ENCODE results near the gene WTIP.
"Not testable (repeated sequence)": the region's sequence is repeated elsewhere in the genome, so short reads cannot be mapped to it uniquely, and the experiment has no call there.

WTIP gene

DNA sequence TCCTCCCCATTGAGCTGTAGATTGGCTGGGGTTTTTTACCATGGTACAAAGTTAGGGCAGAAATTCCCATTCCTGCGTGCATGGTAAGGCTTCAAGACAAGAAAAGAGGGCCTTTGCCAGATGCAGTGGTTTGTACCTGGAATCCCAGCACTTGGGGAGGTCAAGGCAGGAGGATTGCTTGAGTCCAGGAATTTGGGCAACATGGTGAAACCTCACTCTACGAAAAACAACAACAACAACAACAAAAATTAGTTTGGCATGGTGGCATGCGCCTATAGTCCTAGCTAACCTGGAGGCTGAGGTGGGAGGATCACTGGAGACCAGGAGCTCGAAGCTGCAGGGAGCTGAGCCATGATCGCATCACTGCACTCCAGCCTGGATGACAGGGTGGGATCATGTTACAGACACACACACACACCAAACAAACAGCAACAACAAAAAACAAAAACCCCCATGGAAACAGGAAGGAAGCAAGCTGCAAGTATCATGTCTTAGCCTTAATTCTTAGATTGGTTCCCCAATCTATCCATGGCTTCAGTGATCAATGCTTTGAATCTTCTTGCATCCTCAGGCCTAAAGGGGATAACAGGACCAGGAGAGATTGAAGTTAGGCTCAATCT is 5.5 kb upstream of the WTIP start:
- H3K27ac ChIP-seq (ENCODE audit: low read depth, low read length, poor library complexity, severe bottlenecking) = no peak overlapping the region
- H3F3A ChIP-seq (ENCODE audit: insufficient read depth, low read length) = no peaks in the 10 kb centered on the region
- no peaks in the 10 kb centered on the region for H3K9me2 ChIP-seq (ENCODE audit: low read depth, low read length)
- no peak overlapping the region for H3K4me3 ChIP-seq (ENCODE audit: low read depth, low read length, poor library complexity, severe bottlenecking)
- H3K27me3 ChIP-seq (ENCODE audit: insufficient read depth, low read length) = no peaks in the 10 kb centered on the region
- H3K79me2 ChIP-seq (ENCODE audit: insufficient read depth, low read length) = no peaks in the 10 kb centered on the region
- H3K4me1 ChIP-seq (ENCODE audit: insufficient read depth, low read length, severe bottlenecking) = no peaks in the 10 kb centered on the region
- H3K36me3 ChIP-seq (ENCODE audit: insufficient read depth, low read length) = peaks cover 32% of the 10 kb centered on the region
- H2AFZ ChIP-seq (ENCODE audit: low read length) = no peak overlapping the region
- TF ChIP-seq, protein P1, sequence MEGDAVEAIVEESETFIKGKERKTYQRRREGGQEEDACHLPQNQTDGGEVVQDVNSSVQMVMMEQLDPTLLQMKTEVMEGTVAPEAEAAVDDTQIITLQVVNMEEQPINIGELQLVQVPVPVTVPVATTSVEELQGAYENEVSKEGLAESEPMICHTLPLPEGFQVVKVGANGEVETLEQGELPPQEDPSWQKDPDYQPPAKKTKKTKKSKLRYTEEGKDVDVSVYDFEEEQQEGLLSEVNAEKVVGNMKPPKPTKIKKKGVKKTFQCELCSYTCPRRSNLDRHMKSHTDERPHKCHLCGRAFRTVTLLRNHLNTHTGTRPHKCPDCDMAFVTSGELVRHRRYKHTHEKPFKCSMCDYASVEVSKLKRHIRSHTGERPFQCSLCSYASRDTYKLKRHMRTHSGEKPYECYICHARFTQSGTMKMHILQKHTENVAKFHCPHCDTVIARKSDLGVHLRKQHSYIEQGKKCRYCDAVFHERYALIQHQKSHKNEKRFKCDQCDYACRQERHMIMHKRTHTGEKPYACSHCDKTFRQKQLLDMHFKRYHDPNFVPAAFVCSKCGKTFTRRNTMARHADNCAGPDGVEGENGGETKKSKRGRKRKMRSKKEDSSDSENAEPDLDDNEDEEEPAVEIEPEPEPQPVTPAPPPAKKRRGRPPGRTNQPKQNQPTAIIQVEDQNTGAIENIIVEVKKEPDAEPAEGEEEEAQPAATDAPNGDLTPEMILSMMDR (IDR thresholded peaks at IDR 0.05; ENCODE audit: low read length) = no peak
- TF ChIP-seq EZH2 (IDR thresholded peaks at IDR 0.05; ENCODE audit: borderline replicate concordance, low read length) = no peak
- no peak overlapping the region for H3K4me2 ChIP-seq (ENCODE audit: low read length)
- no peak overlapping the region for H3K9ac ChIP-seq (ENCODE audit: low read length)
- H4K20me1 ChIP-seq (ENCODE audit: insufficient read depth, low read length) = no peaks in the 10 kb centered on the region
- no peaks in the 10 kb centered on the region for H3K9me3 ChIP-seq (ENCODE audit: low read length)

DNA sequence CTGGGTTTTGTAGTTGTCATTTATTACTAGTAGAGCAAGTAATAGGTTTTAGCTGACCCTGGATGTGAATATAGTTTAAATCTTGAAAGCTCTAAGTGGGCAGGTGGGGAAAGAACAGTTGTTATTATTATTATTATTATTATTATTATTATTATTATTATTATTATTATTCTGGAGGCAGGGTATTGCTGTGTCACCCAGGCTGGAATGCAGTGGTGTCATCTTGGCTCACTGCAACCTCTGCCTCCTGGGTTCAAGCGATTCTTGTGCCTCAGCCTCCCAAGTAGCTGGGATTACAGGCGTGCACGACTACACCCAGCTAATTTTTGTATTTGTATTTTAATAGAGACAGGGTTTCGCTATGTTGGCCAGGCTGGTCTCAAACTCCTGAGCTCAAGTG is 3.1 kb upstream of the WTIP start:
- not testable (repeated sequence) for H3K9me3 ChIP-seq (ENCODE audit: low read length); H3F3A ChIP-seq (ENCODE audit: insufficient read depth, low read length); H3K79me2 ChIP-seq (ENCODE audit: insufficient read depth, low read length); H3K9ac ChIP-seq (ENCODE audit: low read length); H2AFZ ChIP-seq (ENCODE audit: low read length); H3K4me2 ChIP-seq (ENCODE audit: low read length); H3K36me3 ChIP-seq (ENCODE audit: insufficient read depth, low read length); H3K27ac ChIP-seq (ENCODE audit: low read depth, low read length, poor library complexity, severe bottlenecking); H3K4me3 ChIP-seq (ENCODE audit: low read depth, low read length, poor library complexity, severe bottlenecking); H3K4me1 ChIP-seq (ENCODE audit: insufficient read depth, low read length, severe bottlenecking); H4K20me1 ChIP-seq (ENCODE audit: insufficient read depth, low read length); H3K9me2 ChIP-seq (ENCODE audit: low read depth, low read length); H3K27me3 ChIP-seq (ENCODE audit: insufficient read depth, low read length)

DNA sequence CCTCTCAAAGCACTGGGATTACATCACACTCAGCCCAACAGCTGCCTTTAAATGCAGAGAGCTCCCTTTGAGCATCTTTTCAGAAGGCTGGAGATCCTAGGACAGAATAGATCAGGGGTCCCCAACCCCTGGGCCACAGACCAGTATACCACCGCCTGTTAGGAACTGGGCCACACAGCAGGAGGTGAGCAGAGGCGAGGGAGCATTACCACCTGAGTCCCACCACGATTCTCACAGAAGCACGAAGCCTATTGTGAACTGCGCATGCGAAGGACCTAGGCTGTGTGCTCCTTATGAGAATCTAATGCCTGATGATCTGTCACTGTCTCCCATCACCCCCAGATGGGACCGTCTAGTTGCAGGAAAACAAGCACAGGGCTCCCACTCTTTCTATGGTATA is 2.2 kb upstream of the WTIP start:
- H3K9ac ChIP-seq (ENCODE audit: low read length) = no peak overlapping the region
- no peaks in the 10 kb centered on the region for H3K27me3 ChIP-seq (ENCODE audit: insufficient read depth, low read length)
- H3K4me1 ChIP-seq (ENCODE audit: insufficient read depth, low read length, severe bottlenecking) = no peaks in the 10 kb centered on the region
- no peaks in the 10 kb centered on the region for H3K36me3 ChIP-seq (ENCODE audit: insufficient read depth, low read length)
- no peak overlapping the region for H3K4me2 ChIP-seq (ENCODE audit: low read length)
- H3K9me3 ChIP-seq (ENCODE audit: low read length) = no peaks in the 10 kb centered on the region
- H3K79me2 ChIP-seq (ENCODE audit: insufficient read depth, low read length) = no peaks in the 10 kb centered on the region
- TF ChIP-seq, protein P1 (IDR thresholded peaks at IDR 0.05; ENCODE audit: low read length) = no peak
- no peak for TF ChIP-seq EZH2 (IDR thresholded peaks at IDR 0.05; ENCODE audit: borderline replicate concordance, low read length)
- H2AFZ ChIP-seq (ENCODE audit: low read length) = no peak overlapping the region
- H3K9me2 ChIP-seq (ENCODE audit: low read depth, low read length) = no peaks in the 10 kb centered on the region
- H3K4me3 ChIP-seq (ENCODE audit: low read depth, low read length, poor library complexity, severe bottlenecking) = no peak overlapping the region
- no peaks in the 10 kb centered on the region for H3F3A ChIP-seq (ENCODE audit: insufficient read depth, low read length)
- no peak overlapping the region for H3K27ac ChIP-seq (ENCODE audit: low read depth, low read length, poor library complexity, severe bottlenecking)
- no peaks in the 10 kb centered on the region for H4K20me1 ChIP-seq (ENCODE audit: insufficient read depth, low read length)

DNA sequence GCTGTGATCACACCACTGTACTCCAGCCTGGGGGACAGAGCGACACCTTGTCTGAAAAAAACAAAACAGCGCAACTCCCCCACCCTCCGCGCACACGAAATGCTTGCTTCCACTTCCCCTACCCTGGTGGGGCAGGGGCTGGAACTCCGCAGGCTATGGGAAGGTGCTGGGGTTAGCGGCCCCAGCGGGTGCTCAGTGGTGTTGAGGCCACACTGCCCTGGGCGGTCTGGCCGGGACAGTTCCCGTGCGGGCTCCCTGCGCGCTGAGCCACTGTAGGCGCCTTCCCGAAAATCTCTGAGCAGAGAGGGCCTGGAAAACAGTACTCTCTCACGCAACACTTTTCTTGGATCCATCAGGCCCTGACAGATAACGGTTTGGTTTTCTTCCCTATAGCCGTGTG is 1.1 kb upstream of the WTIP start:
- no peak overlapping the region for H3K9ac ChIP-seq (ENCODE audit: low read length)
- no peaks in the 10 kb centered on the region for H3K27me3 ChIP-seq (ENCODE audit: insufficient read depth, low read length)
- H3K4me3 ChIP-seq (ENCODE audit: low read depth, low read length, poor library complexity, severe bottlenecking) = no peak overlapping the region
- no peaks in the 10 kb centered on the region for H3K4me1 ChIP-seq (ENCODE audit: insufficient read depth, low read length, severe bottlenecking)
- no peak overlapping the region for H2AFZ ChIP-seq (ENCODE audit: low read length)
- no peaks in the 10 kb centered on the region for H3K9me2 ChIP-seq (ENCODE audit: low read depth, low read length)
- H3K9me3 ChIP-seq (ENCODE audit: low read length) = no peaks in the 10 kb centered on the region
- no peak overlapping the region for H3K4me2 ChIP-seq (ENCODE audit: low read length)
- no peaks in the 10 kb centered on the region for H4K20me1 ChIP-seq (ENCODE audit: insufficient read depth, low read length)
- no peak overlapping the region for H3K27ac ChIP-seq (ENCODE audit: low read depth, low read length, poor library complexity, severe bottlenecking)
- no peaks in the 10 kb centered on the region for H3F3A ChIP-seq (ENCODE audit: insufficient read depth, low read length)
- TF ChIP-seq, protein P1 (IDR thresholded peaks at IDR 0.05; ENCODE audit: low read length) = no peak
- TF ChIP-seq EZH2 (IDR thresholded peaks at IDR 0.05; ENCODE audit: borderline replicate concordance, low read length) = no peak
- no peaks in the 10 kb centered on the region for H3K79me2 ChIP-seq (ENCODE audit: insufficient read depth, low read length)
- H3K36me3 ChIP-seq (ENCODE audit: insufficient read depth, low read length) = no peaks in the 10 kb centered on the region

Data from OCI-LY1 (cell line).